Spleen (tissue), 7 donors: ENCODE data around the gene GJC1.

Source experiments
- CTCF ChIP-seq, 11 experiments: fragments of 200-600 bp in 7 of 11; fragments of 450-650 bp in 4 of 11; sonication (generic) in 4 of 11; IDR thresholded peaks in 8 of 11; conservative IDR thresholded peaks in 3 of 11; 1 replicate in 7 of 11; 2 replicates in 4 of 11; pipeline versions ENCODE4 v1.4.0 to v1.8.0; 2016 to 2021; ENCODE audit warnings: antibody characterized with exemption in 11 of 11, inconsistent platforms in 4 of 11, mild to moderate bottlenecking in 1 of 11
- POLR2AphosphoS5 ChIP-seq, 3 donors: sonication (generic); formaldehyde crosslinking; IDR thresholded peaks; one replicate each; pipeline ENCODE4 v1.5.1; 2017; ENCODE audit warnings: antibody characterized with exemption in 3 of 3
- donor health status: DM: no; HTN: no; CAD: no; lungs with moderate emphysema.
- donor health status: DM: no; HTN: no; CAD: no.
- donor health status: DM: no; HTN: no; CAD: no.

DNA sequence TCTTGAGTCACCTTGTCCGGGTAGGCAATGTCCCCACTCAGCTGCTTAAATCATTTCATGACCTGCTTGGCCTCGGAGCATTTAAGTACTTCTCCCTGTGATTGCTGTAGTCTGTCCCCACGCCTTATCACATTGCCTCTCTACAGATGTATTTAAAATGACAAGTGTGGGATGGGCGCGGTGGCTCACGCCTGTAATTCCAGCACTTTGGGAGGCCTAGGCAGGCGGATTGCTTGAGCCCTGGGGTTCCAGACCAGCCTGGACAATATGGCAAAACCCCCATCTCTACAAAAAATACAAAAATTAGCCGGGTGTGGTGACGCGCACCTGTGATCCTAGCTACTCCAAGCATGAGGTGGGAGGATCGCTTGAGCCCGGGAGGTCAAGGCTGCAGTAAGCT, 1.3 kb upstream of the GJC1 start:
- TF ChIP-seq CTCF (IDR thresholded peaks at IDR 0.05 in 8 of 11, conservative IDR thresholded peaks at IDR 0.05 in 3 of 11): no peak
- TF ChIP-seq POLR2AphosphoS5 (IDR thresholded peaks at IDR 0.05): no peak
